Stimulated activated CD4-positive, alpha-beta T cell treated with anti-CD3 and anti-CD28 coated beads, Interleukin-15, amount 100 ng/mL, for 24 hours (primary cell): ENCODE data around the gene GARIN5B.

Experiments
- DNase-seq: peaks from one replicate; pipeline ENCODE4 v3.0.0-alpha.2; 2020

GARIN5B gene

GRCh38 chr19:55387736-55388497 lies 24.9 kb upstream of the GARIN5B start:
- no peak for DNase-seq

- no peak for DNase-seq
Measured at GRCh38 chr19:55386493-55386971, 23.5 kb upstream of the GARIN5B start.

DNA sequence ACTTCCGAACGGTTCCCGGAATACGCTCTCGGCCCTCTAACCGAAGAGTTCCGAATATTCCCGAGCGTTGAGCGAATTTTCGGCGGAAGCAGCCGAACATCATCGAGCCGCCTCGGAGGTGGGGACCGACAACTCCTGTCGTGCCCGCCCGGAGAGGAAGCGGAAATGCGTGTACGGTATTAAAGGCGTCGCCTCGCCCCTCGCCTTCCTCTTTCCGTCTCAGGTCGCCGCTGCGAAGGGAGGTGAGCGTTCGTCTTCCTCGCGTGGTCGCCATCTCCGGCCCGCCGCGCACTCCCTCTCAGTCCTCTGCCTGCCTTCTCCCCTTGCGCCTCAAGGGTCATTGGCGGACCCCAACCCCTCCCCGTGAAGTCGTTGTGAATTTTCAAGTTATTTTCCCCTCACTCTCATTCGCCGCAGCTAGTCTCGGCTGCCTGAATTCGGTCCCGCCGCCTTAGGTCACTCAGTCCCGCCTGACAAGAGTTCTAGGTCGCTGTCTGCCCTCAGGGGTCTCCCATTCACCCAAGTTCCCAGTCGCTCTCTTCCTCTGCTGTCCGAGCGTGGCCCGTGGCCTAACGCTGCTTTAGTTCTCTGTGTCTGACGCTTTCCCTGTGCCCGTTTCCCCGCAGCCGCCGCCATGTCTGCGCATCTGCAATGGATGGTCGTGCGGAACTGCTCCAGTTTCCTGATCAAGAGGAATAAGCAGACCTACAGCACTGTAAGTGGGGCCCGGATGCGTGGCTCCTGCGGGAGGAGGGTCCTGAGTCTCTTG lies 22.8 kb upstream of the GARIN5B start, which contains the start of gene RPL28:
Gene RPL28 (plus strand): TSS at position 209 of the 769 bp plus-strand sequence. CDS start 426 bp downstream, at position 635.
- DNase-seq = peak; percentile 98

DNA sequence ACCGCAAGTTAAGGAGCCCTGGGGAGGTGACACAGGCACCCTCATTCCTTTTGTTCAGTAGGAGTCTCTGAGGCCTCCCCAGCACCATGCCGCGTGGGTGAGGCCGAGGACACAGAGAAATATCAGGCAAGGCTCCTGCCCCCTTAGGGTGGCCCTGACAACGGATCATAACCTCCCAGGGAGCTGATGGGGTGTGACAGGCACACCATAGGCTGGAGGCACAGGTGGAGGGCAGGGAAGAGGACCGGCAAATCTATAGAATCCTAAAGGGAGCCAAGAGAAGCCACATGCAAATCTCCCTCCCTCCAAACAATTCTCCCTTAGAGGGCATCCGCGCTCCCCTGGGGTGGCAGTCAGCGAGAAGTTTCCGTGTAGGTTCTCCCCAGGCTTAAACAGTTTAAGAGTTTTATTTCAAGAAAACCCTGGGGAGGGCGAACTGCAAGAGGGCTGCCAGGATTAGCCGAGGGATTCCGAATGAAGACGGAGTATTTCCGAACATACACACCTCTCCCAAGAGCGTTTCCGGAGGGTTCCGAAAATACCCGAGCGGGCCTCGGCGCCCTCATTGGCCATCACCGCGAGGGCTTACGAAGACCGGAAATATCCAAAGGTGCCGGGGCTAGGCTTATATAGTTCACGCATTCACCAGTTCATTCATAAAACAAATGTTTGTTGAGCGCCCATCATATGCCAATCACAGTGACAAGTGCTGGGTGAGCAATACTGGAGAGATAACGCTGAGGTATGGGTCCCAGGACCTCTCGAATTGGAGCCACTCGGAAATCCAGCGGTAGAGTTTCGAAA lies 22.1 kb upstream of the GARIN5B start:
- peak; percentile 97 for DNase-seq

GRCh38 chr19:55384131-55384919 lies 21.3 kb upstream of the GARIN5B start, which contains the start of gene TMEM238:
Gene TMEM238, minus strand, starts transcription at chr19:55384292. Its CDS starts 33 bp downstream, at chr19:55384259.
- DNase-seq = peak; percentile 66

DNA sequence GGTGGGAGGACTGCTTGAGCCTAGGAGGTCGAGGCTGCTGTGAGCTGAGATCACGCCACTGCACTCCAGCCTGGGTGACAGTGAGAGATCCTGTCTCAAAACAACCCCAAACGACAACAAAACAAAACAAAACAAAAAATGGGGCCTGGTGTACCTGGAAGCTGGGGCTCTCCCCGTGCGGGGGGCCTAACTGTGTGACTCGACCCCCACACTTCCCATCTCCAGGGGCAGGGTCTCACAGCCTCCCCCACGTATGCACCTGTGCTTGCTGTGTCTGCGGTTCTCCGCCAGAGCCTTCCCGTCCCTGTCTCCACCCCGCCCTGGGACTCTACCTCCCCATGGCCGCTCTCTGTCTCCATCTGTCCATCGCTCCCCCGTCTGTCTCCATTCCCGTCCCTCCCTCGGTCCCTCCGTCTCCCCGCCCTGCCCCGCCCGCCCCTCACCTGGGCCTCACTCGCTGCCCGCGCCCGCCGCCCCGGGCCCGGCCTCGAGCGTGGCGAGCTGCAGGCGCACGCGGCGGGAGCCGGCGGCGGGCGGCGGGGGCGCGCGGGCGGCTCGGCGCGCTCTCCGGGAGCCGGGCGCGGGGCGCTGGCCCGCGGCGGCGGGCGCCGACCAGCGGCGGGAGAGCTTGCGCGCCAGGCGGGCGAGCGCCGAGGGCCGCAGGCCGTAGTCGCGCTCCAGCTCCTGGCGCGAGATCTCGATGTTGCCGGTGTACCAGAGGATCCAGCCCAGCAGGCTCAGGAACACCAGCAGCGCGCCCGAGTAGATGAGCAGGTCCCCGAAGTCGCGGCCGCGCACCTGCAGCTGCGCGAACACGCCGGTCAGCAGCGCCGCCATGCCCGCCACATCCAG lies 20.4 kb upstream of the GARIN5B start:
- peak; percentile 70 for DNase-seq

- no peak for DNase-seq
Measured at GRCh38 chr19:55382522-55383054, 19.5 kb upstream of the GARIN5B start.

GRCh38 chr19:55382013-55382412 lies 19.0 kb upstream of the GARIN5B start:
- DNase-seq = no peak

DNA sequence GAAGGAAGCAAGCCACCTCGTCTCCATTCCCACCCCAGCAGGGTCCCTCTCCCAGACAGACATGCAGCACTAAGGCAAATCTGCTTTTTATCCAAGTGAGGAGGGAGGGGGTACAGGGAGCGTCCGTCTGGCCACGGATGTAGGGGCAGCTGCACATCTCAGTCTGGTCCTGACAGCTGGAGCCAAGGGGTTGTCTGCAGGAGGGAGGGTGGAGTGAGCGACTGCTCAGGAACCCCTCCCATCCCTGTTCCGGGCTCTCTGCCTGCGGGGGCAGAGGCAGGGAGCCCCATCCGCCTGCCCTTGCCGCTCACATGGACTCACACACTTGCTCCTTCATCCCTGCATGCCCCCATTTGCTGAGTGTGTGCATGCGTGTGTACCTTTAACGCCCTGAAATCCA lies 16.1 kb upstream of the GARIN5B start:
- no peak for DNase-seq

DNA sequence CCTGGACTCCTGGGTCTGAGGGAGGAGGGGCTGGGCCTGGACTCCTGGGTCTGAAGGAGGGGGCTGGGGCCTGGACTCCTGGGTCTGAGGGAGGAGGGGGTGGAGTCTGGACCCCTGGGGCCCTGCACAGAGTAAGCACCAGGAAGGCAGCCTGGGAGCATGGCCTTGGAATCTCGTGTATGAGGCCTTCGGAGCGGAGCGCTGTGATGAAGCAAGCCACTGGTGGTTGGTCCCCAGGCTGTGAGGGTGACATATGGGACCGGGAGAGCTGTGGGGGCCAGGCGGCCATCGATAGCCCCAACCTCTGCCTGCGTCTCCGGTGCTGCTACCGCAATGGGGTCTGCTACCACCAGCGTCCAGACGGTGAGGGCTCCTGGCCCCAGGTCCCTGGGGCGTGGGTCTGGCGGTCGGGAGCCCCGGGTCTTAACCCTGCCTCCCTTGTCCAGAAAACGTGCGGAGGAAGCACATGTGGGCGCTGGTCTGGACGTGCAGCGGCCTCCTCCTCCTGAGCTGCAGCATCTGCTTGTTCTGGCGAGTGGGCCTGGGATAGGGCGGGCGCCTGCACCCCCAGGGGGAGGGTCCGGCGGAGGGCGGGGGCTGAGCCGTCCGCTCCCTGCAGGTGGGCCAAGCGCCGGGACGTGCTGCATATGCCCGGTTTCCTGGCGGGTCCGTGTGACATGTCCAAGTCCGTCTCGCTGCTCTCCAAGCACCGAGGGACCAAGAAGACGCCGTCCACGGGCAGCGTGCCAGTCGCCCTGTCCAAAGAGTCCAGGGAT lies 14.5 kb upstream of the GARIN5B start:
- DNase-seq = no peak

DNA sequence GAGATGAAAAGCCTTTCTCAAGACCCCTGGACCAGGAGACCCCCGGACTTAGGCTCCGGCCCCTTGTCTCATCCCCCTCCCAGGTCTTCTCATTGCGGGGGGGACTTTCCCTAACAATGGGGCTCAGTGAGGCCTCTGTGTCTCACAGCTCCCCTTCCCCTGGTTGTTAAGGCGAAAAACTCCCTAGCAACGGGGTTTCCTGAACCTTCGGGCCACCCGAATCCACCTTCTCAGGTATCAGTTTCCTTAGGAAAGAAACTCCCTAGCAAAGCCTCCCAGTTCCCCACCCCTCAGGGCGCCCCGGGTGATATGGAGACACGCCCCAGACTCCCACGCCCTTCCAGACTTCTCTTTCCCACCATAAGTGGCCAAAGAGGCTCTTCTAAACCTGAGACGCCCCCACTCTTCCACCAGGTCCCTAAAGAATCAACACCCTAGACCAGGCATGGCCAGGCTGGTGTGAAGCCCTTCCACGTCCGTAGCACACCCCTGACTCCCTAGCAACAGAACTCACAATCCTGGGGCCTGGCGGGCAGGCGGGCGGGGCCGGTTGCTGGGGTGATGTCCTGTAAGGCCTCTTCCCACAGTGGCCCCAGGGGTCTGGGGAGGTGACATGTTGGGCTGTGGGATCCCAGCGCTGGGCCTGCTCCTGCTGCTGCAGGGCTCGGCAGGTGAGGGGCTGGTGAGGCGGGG lies 13.3 kb upstream of the GARIN5B start, which contains the start of gene TMEM190:
Gene TMEM190 (plus strand): TSS at position 586 of the 693 bp plus-strand sequence. CDS start 28 bp downstream, at position 614.
- DNase-seq = no peak

DNA sequence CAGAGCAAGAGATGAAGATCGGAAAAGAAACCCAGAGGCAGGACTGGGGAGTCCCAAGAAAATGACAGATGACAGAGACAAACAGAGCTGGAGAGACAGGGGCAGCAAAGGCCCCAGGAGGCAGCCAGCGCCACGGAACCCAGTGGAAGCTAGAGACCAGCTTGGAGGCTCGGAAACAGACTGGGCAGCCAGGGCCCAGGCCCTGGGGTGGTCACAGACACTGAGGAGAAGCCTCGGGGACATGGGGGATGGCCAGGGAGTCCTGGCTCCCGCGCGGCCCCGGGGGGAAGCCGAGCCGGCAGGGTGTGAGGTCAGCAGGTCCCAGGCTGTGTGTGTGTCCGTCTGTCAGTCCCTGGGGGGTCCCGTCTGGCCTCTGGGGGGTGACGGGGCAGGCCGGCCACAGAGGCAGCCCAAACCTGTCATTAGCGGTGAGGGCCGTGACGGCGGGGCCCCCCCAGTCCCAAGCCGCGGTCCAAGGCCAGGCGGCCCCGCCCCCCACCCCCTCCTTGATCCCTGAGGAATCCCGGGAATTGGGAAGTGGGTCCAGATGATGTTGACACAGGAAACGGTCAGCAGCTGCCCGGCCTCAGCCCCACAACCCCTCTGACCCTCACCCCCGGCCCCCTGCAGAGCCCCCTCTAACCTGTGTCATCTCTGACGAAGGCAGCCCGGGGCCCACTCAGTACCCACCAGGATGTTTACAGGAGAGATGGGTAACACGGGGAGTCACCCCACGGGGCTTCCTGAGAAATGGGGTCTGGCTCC lies 11.1 kb upstream of the GARIN5B start:
- DNase-seq = no peak

GRCh38 chr19:55373306-55373992 lies 10.4 kb upstream of the GARIN5B start:
- DNase-seq = no peak

- no peak for DNase-seq
Measured at GRCh38 chr19:55372316-55373081, 9.4 kb upstream of the GARIN5B start.

DNA sequence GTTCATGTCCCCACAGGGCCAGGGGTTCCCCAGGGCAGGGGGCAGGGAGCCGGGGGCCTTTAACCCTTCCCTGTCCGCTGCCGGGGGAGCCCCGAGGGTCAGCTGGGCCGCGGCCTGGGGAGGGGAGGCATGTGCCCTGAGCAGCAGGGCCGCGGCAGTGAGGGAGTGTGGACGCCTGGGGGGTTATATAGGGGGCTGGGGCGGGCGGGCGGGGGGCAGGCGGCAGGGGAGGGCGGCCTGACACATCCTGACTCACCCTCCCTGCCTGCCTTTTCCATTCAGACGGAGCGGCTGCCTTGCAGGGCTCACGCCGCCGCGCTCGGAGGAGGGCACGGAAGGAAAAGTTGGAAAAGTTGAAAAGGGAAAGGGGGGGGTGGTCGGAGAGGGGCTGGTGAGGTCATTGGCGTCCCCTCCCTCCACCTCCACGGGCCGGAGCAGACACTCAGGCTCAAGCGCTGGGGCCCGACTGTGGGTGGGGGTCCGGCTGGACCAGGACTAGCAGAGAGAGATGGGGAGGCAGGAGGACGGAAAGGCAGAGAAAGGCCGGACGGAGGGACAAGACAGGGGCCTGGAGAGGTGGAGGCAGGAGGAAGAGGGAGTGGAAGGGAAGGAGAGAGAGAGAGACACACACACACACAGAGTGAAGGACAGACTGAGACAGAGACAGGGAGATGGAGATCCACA lies 7.4 kb upstream of the GARIN5B start, which contains the start of gene IL11:
Gene IL11 (minus strand): TSS at position 159 of the 684 bp plus-strand sequence. CDS start 153 bp downstream, at position 6.
- DNase-seq = no peak

- DNase-seq = peak; percentile 61
Measured at GRCh38 chr19:55369653-55370304, 6.7 kb upstream of the GARIN5B start.
